Ammon's horn (tissue), 1 donor: Measurements from ENCODE around the gene GLP1R.

ENCODE experiments used
- DNase-seq: peaks from one replicate; pipeline ENCODE4 v3.0.0-alpha.2; 2016; ENCODE audit warnings: low spot score

GLP1R gene

GRCh38 chr6:39086294-39086693 lies 37.7 kb downstream of the GLP1R start:
- DNase-seq: no peak

- DNase-seq: no peak
These were observed 38.1 kb downstream of the GLP1R start for GRCh38 chr6:39086711-39087110.

GRCh38 chr6:39087197-39087596 lies 38.6 kb downstream of the GLP1R start:
- no peak for DNase-seq

- DNase-seq: peak; percentile 65
These were observed 39.8 kb downstream of the GLP1R start for GRCh38 chr6:39088331-39088730.

GRCh38 chr6:39090036-39090435 lies 41.5 kb downstream of the GLP1R start:
- DNase-seq: no peak

- no peak for DNase-seq
These were observed 42.6 kb downstream of the GLP1R start for GRCh38 chr6:39091220-39091619.

GRCh38 chr6:39092124-39092523 lies 43.5 kb downstream of the GLP1R start:
- no peak for DNase-seq

GRCh38 chr6:39093149-39093708 lies 44.6 kb downstream of the GLP1R start:
- no peak for DNase-seq

GRCh38 chr6:39095578-39095977 lies 47.0 kb downstream of the GLP1R start:
- DNase-seq: no peak

- DNase-seq: no peak
These were observed 51.8 kb downstream of the GLP1R start for GRCh38 chr6:39100358-39100757.

GRCh38 chr6:39102071-39102820 lies 53.7 kb downstream of the GLP1R start:
- no peak for DNase-seq

- no peak for DNase-seq
These were observed 54.2 kb downstream of the GLP1R start for GRCh38 chr6:39102821-39103136.

- DNase-seq: no peak
These were observed 55.9 kb downstream of the GLP1R start for GRCh38 chr6:39104528-39104927.

GRCh38 chr6:39107034-39107433 lies 58.5 kb downstream of the GLP1R start:
- no peak for DNase-seq

GRCh38 chr6:39107641-39108040 lies 59.1 kb downstream of the GLP1R start:
- DNase-seq: no peak

- no peak for DNase-seq
These were observed 59.7 kb downstream of the GLP1R start for GRCh38 chr6:39108041-39108839.

- no peak for DNase-seq
These were observed 62.7 kb downstream of the GLP1R start for GRCh38 chr6:39111280-39111679.

- no peak for DNase-seq
These were observed 65.2 kb downstream of the GLP1R start for GRCh38 chr6:39113788-39114187.

- DNase-seq: no peak
These were observed 65.8 kb downstream of the GLP1R start for GRCh38 chr6:39114388-39114703.

- peak; percentile 91 for DNase-seq
These were observed 66.4 kb downstream of the GLP1R start, which contains the start of gene SAYSD1 for GRCh38 chr6:39114704-39115599. Gene SAYSD1 (minus strand): TSS chr6:39115186. CDS start chr6:39115089, 97 bp downstream.

- no peak for DNase-seq
These were observed 70.3 kb downstream of the GLP1R start for GRCh38 chr6:39118921-39119320.

GRCh38 chr6:39124114-39124513 lies 75.5 kb downstream of the GLP1R start:
- DNase-seq: no peak
